GM12801 (cell line): ENCODE results near the gene UPF3A.

Experiments
- TF ChIP-seq, protein P1 (sequence below): IDR thresholded peaks from one replicate; pipeline ENCODE4 v1.5.1; 2011; ENCODE audit warnings: control low read depth; ENCODE audit not compliant: insufficient read length; ENCODE audit errors: extremely low read depth

Gene UPF3A

GRCh38 chr13:114283576-114283975, 2.2 kb downstream of the UPF3A start:
- TF ChIP-seq, protein P1, sequence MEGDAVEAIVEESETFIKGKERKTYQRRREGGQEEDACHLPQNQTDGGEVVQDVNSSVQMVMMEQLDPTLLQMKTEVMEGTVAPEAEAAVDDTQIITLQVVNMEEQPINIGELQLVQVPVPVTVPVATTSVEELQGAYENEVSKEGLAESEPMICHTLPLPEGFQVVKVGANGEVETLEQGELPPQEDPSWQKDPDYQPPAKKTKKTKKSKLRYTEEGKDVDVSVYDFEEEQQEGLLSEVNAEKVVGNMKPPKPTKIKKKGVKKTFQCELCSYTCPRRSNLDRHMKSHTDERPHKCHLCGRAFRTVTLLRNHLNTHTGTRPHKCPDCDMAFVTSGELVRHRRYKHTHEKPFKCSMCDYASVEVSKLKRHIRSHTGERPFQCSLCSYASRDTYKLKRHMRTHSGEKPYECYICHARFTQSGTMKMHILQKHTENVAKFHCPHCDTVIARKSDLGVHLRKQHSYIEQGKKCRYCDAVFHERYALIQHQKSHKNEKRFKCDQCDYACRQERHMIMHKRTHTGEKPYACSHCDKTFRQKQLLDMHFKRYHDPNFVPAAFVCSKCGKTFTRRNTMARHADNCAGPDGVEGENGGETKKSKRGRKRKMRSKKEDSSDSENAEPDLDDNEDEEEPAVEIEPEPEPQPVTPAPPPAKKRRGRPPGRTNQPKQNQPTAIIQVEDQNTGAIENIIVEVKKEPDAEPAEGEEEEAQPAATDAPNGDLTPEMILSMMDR, result no peak

DNA sequence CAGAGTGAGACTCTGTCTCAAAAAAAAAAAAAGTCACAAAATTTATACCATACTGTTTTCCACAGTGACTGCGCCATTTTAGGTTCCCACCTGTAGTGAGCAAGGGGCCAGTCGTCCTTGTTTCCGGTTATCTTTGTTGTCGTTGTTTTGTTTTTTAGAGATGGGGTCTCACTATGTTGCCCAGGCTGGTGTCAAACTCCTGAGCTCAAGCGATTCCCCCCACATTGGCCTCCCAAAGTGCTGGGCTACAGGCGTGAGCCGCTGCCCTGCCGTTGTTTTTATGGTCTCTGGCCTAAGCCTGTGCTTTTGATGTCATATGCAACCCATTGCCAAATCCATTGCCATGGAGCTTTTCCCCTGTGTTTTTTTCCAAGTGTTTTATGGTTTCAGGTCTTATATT, 3.3 kb downstream of the UPF3A start:
- TF ChIP-seq, protein P1, result no peak

DNA sequence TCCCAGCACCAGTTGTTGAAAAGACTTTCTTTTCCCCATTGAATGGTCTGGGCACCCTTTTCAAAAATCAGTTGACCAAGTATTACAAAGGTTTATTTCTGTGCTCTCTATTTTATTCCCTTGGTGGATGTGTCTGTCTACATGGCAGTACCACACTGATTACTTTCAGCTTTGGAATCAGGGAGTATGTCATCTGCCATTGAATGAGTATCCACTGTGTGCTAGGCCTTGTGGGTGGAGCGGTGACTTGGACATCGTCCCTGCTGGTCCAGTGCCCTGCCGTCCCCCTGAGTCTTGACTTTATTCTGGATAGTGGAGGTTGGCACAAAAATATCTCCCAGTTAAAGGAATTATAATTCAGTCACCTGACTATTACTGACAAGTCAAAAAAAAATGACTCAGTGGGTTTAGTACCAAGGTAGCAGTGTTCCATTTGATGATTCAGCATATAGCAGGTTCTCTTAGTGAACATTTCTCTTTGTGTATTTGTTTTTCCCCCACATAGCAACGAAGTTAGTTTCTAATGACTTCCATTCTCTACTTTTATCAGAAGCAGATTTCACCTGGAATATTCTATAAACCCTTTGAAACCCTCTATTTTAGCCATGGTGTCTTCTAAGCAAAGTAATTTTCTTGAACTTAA, 3.9 kb downstream of the UPF3A start:
- TF ChIP-seq, protein P1, result no peak

- TF ChIP-seq, protein P1, result no peak
These were observed 5.4 kb downstream of the UPF3A start for GRCh38 chr13:114286808-114287207.

DNA sequence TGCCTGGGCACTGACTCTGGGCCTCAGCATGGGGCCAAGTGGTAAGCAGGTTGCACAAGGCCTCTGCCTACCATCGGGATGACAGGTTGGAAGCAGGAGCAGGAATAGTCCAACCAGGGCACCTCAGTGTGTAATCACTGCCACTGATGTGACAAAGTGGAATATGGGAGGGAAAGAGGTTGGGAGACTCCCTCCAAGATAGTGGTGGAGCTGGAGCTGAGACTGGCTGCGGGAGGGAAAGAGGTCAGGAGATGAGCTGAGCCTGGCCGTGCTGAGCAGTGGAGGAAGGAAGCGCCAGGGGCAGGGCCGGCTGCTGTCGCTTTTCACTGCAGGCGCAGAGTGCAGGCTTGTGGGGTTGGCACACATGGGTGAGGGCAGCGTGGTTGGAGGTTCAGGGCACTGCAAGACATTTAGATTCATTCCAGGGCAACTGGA, 6.8 kb downstream of the UPF3A start:
- TF ChIP-seq, protein P1, result no peak

GRCh38 chr13:114296448-114296847, 15.0 kb downstream of the UPF3A start:
- TF ChIP-seq, protein P1, result no peak

GRCh38 chr13:114296902-114297301, 15.5 kb downstream of the UPF3A start:
- TF ChIP-seq, protein P1, result no peak
